Stimulated activated CD4-positive, alpha-beta T cell treated with anti-CD3 and anti-CD28 coated beads, Interleukin-12 subunit alpha, Interleukin-12 subunit beta, amount 100 ng/mL, for 4 hours (primary cell): Measurements from ENCODE around the gene UBL5.
"Not testable (repeated sequence)": the region's sequence is repeated elsewhere in the genome, so short reads cannot be mapped to it uniquely, and the experiment has no call there.

Experiments
- DNase-seq: peaks from one replicate; pipeline ENCODE4 v3.0.0-alpha.2; 2020

UBL5 gene

GRCh38 chr19:9827289-9828238, at the start of gene UBL5:
Gene UBL5 (plus strand): TSS chr19:9827918. CDS start chr19:9828338, 420 bp downstream.
- peak; percentile 80 for DNase-seq

GRCh38 chr19:9782338-9782737, 45.4 kb upstream of the UBL5 start:
- DNase-seq: no peak

- not testable (repeated sequence) for DNase-seq
Measured at GRCh38 chr19:9784163-9784496, 43.6 kb upstream of the UBL5 start.

GRCh38 chr19:9785367-9786331, 42.1 kb upstream of the UBL5 start:
- peak; percentile 98 for DNase-seq

- DNase-seq: no peak
Measured at GRCh38 chr19:9786342-9786741, 41.4 kb upstream of the UBL5 start.

GRCh38 chr19:9786819-9787218, 40.9 kb upstream of the UBL5 start:
- no peak for DNase-seq

- DNase-seq: not testable (repeated sequence)
Measured at GRCh38 chr19:9788604-9789003, 39.1 kb upstream of the UBL5 start.

- no peak for DNase-seq
Measured at GRCh38 chr19:9789066-9789465, 38.7 kb upstream of the UBL5 start.

- DNase-seq: not testable (repeated sequence)
Measured at GRCh38 chr19:9789579-9789978, 38.1 kb upstream of the UBL5 start.

GRCh38 chr19:9791073-9791367, 36.7 kb upstream of the UBL5 start:
- not testable (repeated sequence) for DNase-seq

GRCh38 chr19:9791552-9792205, 36.0 kb upstream of the UBL5 start:
- peak; percentile 92 for DNase-seq

- peak; percentile 92 for DNase-seq
Measured at GRCh38 chr19:9792206-9793070, 35.3 kb upstream of the UBL5 start.

GRCh38 chr19:9793071-9793591, 34.6 kb upstream of the UBL5 start:
- DNase-seq: peak; percentile 54

GRCh38 chr19:9796113-9796773, 31.5 kb upstream of the UBL5 start:
- DNase-seq: peak; percentile 72

- DNase-seq: no peak
Measured at GRCh38 chr19:9797871-9798270, 29.8 kb upstream of the UBL5 start.

- no peak for DNase-seq
Measured at GRCh38 chr19:9799162-9799561, 28.6 kb upstream of the UBL5 start.

- DNase-seq: no peak
Measured at GRCh38 chr19:9801976-9802375, 25.7 kb upstream of the UBL5 start.

- no peak for DNase-seq
Measured at GRCh38 chr19:9806803-9807202, 20.9 kb upstream of the UBL5 start.

GRCh38 chr19:9808855-9809824, 18.6 kb upstream of the UBL5 start:
- no peak for DNase-seq

GRCh38 chr19:9811139-9811538, 16.6 kb upstream of the UBL5 start:
- DNase-seq: no peak
